Measurements from ENCODE around the gene CALY.

GRCh38 chr10:133337370-133337725 is 652 bp upstream of the CALY start:
- no peak for TF ChIP-seq POLR2A (IDR thresholded peaks at IDR 0.05)
- TF ChIP-seq, protein P1, sequence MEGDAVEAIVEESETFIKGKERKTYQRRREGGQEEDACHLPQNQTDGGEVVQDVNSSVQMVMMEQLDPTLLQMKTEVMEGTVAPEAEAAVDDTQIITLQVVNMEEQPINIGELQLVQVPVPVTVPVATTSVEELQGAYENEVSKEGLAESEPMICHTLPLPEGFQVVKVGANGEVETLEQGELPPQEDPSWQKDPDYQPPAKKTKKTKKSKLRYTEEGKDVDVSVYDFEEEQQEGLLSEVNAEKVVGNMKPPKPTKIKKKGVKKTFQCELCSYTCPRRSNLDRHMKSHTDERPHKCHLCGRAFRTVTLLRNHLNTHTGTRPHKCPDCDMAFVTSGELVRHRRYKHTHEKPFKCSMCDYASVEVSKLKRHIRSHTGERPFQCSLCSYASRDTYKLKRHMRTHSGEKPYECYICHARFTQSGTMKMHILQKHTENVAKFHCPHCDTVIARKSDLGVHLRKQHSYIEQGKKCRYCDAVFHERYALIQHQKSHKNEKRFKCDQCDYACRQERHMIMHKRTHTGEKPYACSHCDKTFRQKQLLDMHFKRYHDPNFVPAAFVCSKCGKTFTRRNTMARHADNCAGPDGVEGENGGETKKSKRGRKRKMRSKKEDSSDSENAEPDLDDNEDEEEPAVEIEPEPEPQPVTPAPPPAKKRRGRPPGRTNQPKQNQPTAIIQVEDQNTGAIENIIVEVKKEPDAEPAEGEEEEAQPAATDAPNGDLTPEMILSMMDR (IDR thresholded peaks at IDR 0.05) = no peak
